OCI-LY1 (cell line): ENCODE results near the gene YPEL4.

ENCODE experiments used
- CTCF ChIP-seq: fragments of 200-600 bp; sonication (generic), shearing (Covaris generic); IDR thresholded peaks from 2 replicates; pipeline ENCODE4 v1.5.1; 2017; ENCODE audit warnings: mild to moderate bottlenecking, antibody characterized with exemption, low read length, moderate library complexity, mixed read lengths
- EZH2 ChIP-seq: fragments of 200-600 bp; sonication (generic), shearing (Covaris generic); IDR thresholded peaks from 2 replicates; pipeline ENCODE4 v1.8.0; 2017; ENCODE audit warnings: borderline replicate concordance, mixed run types, mild to moderate bottlenecking, antibody characterized with exemption, low read length, moderate library complexity, mixed read lengths

GRCh38 chr11:57599381-57599780, 50.3 kb downstream of the YPEL4 start:
- TF ChIP-seq CTCF (no peak), EZH2 (no peak)
